ENCODE measurements around the gene RIPPLY3.
A peak's percentile ranks its signal among the peaks of the same experiment; 100 is the strongest.

The RIPPLY3 gene

DNA sequence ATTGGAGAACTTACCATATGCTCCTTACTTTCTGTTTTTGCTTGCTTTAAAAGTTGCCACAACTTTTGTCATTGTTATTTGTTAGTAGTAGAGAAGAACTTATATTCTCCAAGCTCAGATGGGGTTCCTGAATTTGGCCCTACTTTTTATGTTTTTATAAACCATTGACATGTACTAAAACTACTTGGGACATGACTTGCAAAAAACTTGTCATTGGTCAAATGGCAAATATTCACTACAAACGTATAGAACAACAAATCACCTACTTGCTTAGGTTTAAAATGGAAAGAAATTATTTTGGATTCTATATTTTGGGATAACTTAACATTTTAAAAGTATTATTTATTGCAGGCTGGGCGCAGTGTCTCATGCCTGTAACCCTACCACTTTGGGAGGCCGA is 33.7 kb downstream of the RIPPLY3 start:
- DNase-seq (ENCODE audit: low read depth): no peak
- TF ChIP-seq, protein P1, sequence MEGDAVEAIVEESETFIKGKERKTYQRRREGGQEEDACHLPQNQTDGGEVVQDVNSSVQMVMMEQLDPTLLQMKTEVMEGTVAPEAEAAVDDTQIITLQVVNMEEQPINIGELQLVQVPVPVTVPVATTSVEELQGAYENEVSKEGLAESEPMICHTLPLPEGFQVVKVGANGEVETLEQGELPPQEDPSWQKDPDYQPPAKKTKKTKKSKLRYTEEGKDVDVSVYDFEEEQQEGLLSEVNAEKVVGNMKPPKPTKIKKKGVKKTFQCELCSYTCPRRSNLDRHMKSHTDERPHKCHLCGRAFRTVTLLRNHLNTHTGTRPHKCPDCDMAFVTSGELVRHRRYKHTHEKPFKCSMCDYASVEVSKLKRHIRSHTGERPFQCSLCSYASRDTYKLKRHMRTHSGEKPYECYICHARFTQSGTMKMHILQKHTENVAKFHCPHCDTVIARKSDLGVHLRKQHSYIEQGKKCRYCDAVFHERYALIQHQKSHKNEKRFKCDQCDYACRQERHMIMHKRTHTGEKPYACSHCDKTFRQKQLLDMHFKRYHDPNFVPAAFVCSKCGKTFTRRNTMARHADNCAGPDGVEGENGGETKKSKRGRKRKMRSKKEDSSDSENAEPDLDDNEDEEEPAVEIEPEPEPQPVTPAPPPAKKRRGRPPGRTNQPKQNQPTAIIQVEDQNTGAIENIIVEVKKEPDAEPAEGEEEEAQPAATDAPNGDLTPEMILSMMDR (IDR thresholded peaks at IDR 0.05; ENCODE audit: low read depth, low read length): no peak
- TF ChIP-seq POLR2A (IDR thresholded peaks at IDR 0.05; ENCODE audit: extremely low read depth, insufficient read length): no peak
- TF ChIP-seq, protein P2, sequence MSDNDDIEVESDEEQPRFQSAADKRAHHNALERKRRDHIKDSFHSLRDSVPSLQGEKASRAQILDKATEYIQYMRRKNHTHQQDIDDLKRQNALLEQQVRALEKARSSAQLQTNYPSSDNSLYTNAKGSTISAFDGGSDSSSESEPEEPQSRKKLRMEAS (IDR thresholded peaks at IDR 0.05; ENCODE audit: low read depth, low read length): no peak
- TF ChIP-seq MYC (IDR thresholded peaks at IDR 0.05; ENCODE audit: low read depth, low read length): no peak

DNA sequence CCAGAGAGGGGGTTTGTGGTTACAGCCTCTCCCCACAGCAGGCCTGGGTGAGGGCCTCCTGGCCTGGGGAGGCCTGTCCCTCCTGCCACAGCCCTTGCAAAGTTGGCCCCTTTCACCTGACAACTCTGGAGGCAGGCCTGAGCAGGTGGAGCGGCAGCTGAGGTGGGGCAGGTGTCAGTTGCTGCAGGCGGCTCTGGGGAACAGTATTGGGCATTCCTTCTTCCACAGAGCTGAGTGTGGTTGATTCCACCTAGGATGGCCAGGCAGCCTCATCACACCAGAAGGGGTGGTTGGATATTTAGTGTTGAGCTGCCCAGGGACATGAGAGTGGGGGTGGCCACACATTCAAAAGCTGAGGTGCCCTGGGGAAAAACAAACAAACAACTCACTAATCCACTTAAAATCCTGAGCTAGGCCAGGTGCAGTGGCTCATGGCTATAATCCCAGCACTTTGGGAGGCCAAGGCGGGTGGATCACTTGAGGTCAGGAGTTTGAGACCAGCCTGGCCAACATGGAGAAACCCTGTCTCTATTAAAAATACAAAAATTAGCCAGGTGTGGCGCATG is 35.3 kb downstream of the RIPPLY3 start:
- no peak overlapping the region for H3K4me3 ChIP-seq (ENCODE audit: low read depth, low read length)
- DNase-seq (ENCODE audit: low read depth): no peak
- TF ChIP-seq POLR2A (IDR thresholded peaks at IDR 0.05; ENCODE audit: extremely low read depth, insufficient read length) (no peak), MYC (IDR thresholded peaks at IDR 0.05; ENCODE audit: low read depth, low read length) (no peak)
- TF ChIP-seq, protein P1 (IDR thresholded peaks at IDR 0.05; ENCODE audit: low read depth, low read length): no peak
- TF ChIP-seq, protein P2 (IDR thresholded peaks at IDR 0.05; ENCODE audit: low read depth, low read length): no peak

More for the DNA sequence above, 33.7 kb downstream of the RIPPLY3 start:
- H3K4me3 ChIP-seq (ENCODE audit: low read depth, low read length): no peak overlapping the region

DNA sequence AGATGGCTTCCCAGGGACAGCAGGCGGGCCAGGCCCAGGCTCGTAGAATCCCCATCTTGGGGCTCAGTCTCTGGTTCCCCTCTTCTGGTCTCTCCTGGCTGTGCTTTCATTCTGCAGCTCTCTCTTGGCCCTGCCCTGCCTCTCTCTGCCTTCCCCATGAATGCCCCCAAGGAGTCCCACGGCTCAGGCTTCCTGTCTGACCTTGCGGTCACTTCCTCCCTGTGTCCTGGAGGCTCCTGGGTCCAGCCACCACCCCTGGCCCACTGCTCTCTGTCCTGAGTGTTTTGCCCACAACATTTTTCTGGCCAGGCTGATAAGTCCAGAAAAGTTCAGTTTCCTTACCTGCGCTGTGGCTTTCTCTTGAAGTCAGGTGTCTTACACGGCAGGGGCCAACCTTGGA is 37.3 kb downstream of the RIPPLY3 start:
- DNase-seq (ENCODE audit: low read depth): no peak

DNA sequence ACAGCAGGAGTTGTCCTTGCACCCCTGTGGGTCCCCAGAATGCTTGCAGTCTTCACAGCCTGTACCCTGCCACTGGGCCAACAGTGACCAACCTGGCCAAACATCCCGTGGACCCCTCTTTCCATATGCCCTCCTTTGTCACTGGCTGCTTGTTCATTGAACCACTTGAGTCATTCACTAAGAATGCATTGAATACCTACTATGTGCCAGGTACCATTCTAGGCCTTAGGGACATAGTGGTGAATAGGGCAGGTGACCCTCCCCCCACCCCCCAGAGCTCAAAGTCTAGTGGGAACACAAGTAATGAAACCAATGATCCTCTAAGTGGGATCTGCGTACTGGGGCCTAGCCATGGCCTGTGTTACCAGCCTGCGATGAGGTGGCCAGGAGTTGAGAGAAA is 38.1 kb downstream of the RIPPLY3 start:
- TF ChIP-seq MYC (IDR thresholded peaks at IDR 0.05; ENCODE audit: low read depth, low read length) (no peak), POLR2A (IDR thresholded peaks at IDR 0.05; ENCODE audit: extremely low read depth, insufficient read length) (no peak)
- TF ChIP-seq, protein P2 (IDR thresholded peaks at IDR 0.05; ENCODE audit: low read depth, low read length): no peak
- TF ChIP-seq, protein P1 (IDR thresholded peaks at IDR 0.05; ENCODE audit: low read depth, low read length): no peak
- no peak overlapping the region for H3K4me3 ChIP-seq (ENCODE audit: low read depth, low read length)
- no peak for DNase-seq (ENCODE audit: low read depth)

More for the DNA sequence above, 37.3 kb downstream of the RIPPLY3 start:
- TF ChIP-seq, protein P2 (IDR thresholded peaks at IDR 0.05; ENCODE audit: low read depth, low read length): no peak
- TF ChIP-seq, protein P1 (IDR thresholded peaks at IDR 0.05; ENCODE audit: low read depth, low read length): no peak
- TF ChIP-seq POLR2A (IDR thresholded peaks at IDR 0.05; ENCODE audit: extremely low read depth, insufficient read length) (no peak), MYC (IDR thresholded peaks at IDR 0.05; ENCODE audit: low read depth, low read length) (no peak)
- no peak overlapping the region for H3K4me3 ChIP-seq (ENCODE audit: low read depth, low read length)

DNA sequence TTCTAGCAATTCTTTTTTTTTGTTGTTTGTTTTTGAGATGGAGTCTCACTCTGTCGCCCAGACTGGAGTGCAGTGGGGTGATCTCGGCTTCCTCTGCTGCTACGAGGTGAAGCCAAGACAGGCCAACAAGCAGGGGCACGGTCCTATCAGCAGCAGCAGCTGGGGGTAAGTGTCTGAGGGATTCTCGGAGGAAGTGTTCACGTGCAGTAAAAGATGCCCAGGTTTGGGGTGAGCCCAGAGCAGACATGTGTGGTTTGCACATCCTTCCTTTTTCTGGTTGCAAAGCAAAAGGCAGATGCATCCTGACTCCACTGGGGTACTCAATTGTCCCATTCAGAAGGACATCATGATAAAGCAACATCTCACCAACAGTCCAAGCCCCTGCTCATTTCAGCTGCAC is 38.6 kb downstream of the RIPPLY3 start:
- peak; percentile 75 for DNase-seq (ENCODE audit: low read depth)
- H3K4me3 ChIP-seq (ENCODE audit: low read depth, low read length): no peak overlapping the region
- TF ChIP-seq MYC (IDR thresholded peaks at IDR 0.05; ENCODE audit: low read depth, low read length) (no peak; the same call in 1 of the 2 replicates), POLR2A (IDR thresholded peaks at IDR 0.05; ENCODE audit: extremely low read depth, insufficient read length) (no peak)
- TF ChIP-seq, protein P2 (IDR thresholded peaks at IDR 0.05; ENCODE audit: low read depth, low read length): peak; percentile 69
- TF ChIP-seq, protein P1 (IDR thresholded peaks at IDR 0.05; ENCODE audit: low read depth, low read length): no peak
